Thyroid gland (tissue), 4 donors: Measurements from ENCODE around the gene ZNF668.

Source experiments
- POLR2A ChIP-seq, 2 donors: fragments of 450-650 bp; IDR thresholded peaks; one replicate each; pipeline ENCODE4 v1.6.1; 2017; ENCODE audit warnings: antibody characterized with exemption in 2 of 2, mild to moderate bottlenecking in 2 of 2, moderate library complexity in 1 of 2
- TF ChIP-seq, protein P1 (sequence below), 6 experiments: fragments of 200-600 bp in 3 of 6; fragments of 450-650 bp in 3 of 6; sonication (generic) in 3 of 6; IDR thresholded peaks; one replicate each; pipeline ENCODE4 v1.5.1; 2016 to 2019; ENCODE audit warnings: antibody characterized with exemption in 6 of 6, mild to moderate bottlenecking in 2 of 6, inconsistent platforms in 1 of 6, moderate library complexity in 1 of 6

- TF ChIP-seq, protein P1, sequence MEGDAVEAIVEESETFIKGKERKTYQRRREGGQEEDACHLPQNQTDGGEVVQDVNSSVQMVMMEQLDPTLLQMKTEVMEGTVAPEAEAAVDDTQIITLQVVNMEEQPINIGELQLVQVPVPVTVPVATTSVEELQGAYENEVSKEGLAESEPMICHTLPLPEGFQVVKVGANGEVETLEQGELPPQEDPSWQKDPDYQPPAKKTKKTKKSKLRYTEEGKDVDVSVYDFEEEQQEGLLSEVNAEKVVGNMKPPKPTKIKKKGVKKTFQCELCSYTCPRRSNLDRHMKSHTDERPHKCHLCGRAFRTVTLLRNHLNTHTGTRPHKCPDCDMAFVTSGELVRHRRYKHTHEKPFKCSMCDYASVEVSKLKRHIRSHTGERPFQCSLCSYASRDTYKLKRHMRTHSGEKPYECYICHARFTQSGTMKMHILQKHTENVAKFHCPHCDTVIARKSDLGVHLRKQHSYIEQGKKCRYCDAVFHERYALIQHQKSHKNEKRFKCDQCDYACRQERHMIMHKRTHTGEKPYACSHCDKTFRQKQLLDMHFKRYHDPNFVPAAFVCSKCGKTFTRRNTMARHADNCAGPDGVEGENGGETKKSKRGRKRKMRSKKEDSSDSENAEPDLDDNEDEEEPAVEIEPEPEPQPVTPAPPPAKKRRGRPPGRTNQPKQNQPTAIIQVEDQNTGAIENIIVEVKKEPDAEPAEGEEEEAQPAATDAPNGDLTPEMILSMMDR (IDR thresholded peaks at IDR 0.05), result no peak
- TF ChIP-seq POLR2A (IDR thresholded peaks at IDR 0.05), result no peak
Observed at GRCh38 chr16:31020536-31020935, 53.5 kb downstream of the ZNF668 start.
